GM18907 (cell line): ENCODE results near the gene CDKAL1.

Source experiments
- ATAC-seq: cut with Tn5 transposase; IDR thresholded peaks from one replicate; pipeline ENCODE4 v1.9.1; 2021; ENCODE audit warnings: mild to moderate bottlenecking, moderate library complexity; ENCODE audit not compliant: unreplicated experiment

CDKAL1 gene

GRCh38 chr6:20789162-20789561 is 254.9 kb downstream of the CDKAL1 start:
- no peak for ATAC-seq

- no peak for ATAC-seq
Observed at GRCh38 chr6:20790032-20790791, 256.0 kb downstream of the CDKAL1 start.

- no peak for ATAC-seq
Observed at GRCh38 chr6:20791074-20791473, 256.8 kb downstream of the CDKAL1 start.

- no peak for ATAC-seq
Observed at GRCh38 chr6:20791944-20792343, 257.7 kb downstream of the CDKAL1 start.

GRCh38 chr6:20793174-20793573 is 258.9 kb downstream of the CDKAL1 start:
- ATAC-seq, result no peak

GRCh38 chr6:20797597-20797996 is 263.3 kb downstream of the CDKAL1 start:
- ATAC-seq, result no peak

GRCh38 chr6:20800229-20800628 is 266.0 kb downstream of the CDKAL1 start:
- ATAC-seq, result no peak

GRCh38 chr6:20800653-20801052 is 266.4 kb downstream of the CDKAL1 start:
- no peak for ATAC-seq

GRCh38 chr6:20801595-20801994 is 267.3 kb downstream of the CDKAL1 start:
- ATAC-seq, result no peak

- ATAC-seq, result no peak
Observed at GRCh38 chr6:20802596-20802995, 268.3 kb downstream of the CDKAL1 start.

- no peak for ATAC-seq
Observed at GRCh38 chr6:20805021-20805420, 270.8 kb downstream of the CDKAL1 start.

GRCh38 chr6:20806669-20807068 is 272.4 kb downstream of the CDKAL1 start:
- no peak for ATAC-seq

GRCh38 chr6:20808439-20808838 is 274.2 kb downstream of the CDKAL1 start:
- no peak for ATAC-seq

- ATAC-seq, result no peak
Observed at GRCh38 chr6:20808924-20809323, 274.7 kb downstream of the CDKAL1 start.

GRCh38 chr6:20810727-20811108 is 276.5 kb downstream of the CDKAL1 start:
- ATAC-seq, result no peak

- ATAC-seq, result no peak
Observed at GRCh38 chr6:20811109-20811761, 277.0 kb downstream of the CDKAL1 start.

- ATAC-seq, result no peak
Observed at GRCh38 chr6:20812776-20813175, 278.5 kb downstream of the CDKAL1 start.

GRCh38 chr6:20814494-20814893 is 280.2 kb downstream of the CDKAL1 start:
- ATAC-seq, result no peak

GRCh38 chr6:20816126-20816525 is 281.9 kb downstream of the CDKAL1 start:
- ATAC-seq, result no peak

GRCh38 chr6:20817806-20818320 is 283.6 kb downstream of the CDKAL1 start:
- no peak for ATAC-seq

GRCh38 chr6:20819774-20820400 is 285.6 kb downstream of the CDKAL1 start:
- no peak for ATAC-seq

GRCh38 chr6:20826378-20826777 is 292.1 kb downstream of the CDKAL1 start:
- ATAC-seq, result no peak
